Stimulated activated CD4-positive, alpha-beta T cell treated with anti-CD3 and anti-CD28 coated beads, Interleukin-12 subunit alpha, Interleukin-12 subunit beta, amount 100 ng/mL, for 24 hours (primary cell): ENCODE data around the gene AIP.
A peak's percentile ranks its signal among the peaks of the same experiment; 100 is the strongest.

Source experiments
- DNase-seq, 2 experiments: peaks; one replicate each; pipeline ENCODE4 v3.0.0-alpha.2; 2020; ENCODE audit warnings: low read depth in 2 of 2

Gene AIP

DNA sequence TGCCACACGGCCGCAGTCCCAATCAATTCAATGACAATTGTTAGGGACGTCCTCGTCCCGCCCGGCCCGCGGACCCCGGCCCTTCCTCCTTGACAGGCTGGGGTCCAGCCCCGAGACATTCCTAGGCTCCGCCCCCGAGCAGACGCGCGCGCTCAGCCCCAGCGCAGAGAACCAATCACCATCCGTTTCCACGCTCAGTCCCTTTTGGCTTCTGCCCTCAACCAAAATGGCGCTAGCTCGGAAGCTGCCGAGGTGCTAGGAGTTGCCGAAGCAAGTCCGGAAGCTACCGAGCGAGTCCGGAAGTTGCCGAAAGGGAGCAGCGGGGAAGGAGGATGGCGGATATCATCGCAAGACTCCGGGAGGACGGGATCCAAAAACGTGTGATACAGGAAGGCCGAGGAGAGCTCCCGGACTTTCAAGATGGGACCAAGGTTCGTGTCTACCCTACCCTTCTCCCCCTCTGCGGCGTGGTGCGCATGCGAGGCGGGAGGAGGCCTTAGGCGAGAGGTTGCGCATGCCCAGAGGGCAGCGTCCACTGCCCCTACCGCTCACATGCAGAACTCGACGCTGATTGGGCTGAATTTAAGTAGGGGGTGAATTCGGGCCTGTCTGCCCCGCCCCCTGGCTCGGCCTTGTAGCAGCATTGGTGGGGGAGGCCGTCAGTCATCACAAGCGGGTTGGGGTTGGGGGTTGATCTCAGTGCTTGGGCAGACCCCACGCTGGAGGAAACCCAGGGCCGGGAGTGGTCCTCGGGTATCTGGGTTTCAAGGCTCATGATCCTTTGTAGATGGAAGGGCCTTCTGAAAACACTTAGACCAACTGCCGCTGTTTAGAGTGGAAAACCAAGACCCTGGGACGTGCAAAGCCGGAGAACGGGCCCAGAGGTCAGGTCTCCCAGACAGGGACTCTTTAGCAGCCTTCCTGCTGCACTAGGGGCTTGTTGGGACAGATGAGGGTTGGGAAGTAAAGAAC lies at the start of gene AIP:
TSS of gene AIP (plus strand) at position 200 of the 972 bp plus-strand sequence. CDS start at position 333, 133 bp downstream.
- DNase-seq = peak; percentile 91 to 97

DNA sequence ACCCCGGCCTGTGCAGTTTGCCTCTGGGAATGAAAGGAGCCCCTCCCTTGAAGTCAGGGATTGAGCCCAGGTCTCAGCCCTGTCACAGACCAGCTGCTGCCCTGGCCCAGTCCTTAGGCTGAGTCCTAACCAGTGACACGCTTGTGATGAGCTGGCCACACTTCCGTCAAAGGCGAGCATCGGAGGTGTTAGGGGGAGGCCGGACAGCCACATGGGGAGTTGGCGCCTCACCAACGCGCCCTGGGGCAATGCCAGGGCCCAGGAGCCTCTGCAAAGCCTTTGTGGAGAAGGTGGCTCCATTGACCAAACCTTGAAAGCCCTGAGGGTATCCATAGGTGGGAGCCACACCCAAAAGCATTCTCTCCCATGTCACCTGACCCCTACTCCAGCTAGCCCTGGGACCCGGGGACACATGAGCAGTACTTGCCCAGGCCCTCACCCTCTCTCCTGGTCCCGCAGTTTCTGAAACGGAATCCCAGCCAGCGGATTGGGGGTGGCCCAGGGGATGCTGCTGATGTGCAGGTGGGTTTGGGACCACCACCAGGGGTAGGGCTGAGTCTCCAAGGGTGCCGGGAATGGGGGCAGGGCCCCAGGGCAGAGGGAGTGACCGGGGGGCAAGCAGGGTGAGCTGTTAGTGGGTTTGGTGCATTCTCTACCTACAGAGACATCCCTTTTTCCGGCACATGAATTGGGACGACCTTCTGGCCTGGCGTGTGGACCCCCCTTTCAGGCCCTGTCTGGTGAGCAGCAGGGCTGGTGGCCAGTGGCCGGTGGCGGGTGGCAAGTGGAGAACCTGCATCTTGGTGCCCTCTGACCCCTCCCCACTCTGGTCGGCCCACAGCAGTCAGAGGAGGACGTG lies 49.1 kb upstream of the AIP start:
- DNase-seq = no peak

DNA sequence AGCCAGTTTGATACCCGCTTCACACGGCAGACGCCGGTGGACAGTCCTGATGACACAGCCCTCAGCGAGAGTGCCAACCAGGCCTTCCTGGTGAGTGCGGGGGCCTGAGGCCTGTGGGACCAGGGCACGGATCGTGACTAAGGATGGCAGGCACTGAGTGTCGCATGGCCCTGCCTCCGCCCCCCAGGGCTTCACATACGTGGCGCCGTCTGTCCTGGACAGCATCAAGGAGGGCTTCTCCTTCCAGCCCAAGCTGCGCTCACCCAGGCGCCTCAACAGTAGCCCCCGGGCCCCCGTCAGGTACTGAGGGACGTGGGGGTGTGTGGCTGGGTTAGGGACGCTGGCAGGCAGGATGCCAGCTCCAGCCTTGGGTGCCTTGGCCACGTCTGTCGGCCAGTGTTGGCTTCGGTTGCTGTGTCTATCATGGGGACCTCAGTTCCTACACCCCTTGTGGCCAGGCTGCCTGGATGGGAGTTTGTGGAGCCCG lies 48.4 kb upstream of the AIP start:
- DNase-seq = no peak

DNA sequence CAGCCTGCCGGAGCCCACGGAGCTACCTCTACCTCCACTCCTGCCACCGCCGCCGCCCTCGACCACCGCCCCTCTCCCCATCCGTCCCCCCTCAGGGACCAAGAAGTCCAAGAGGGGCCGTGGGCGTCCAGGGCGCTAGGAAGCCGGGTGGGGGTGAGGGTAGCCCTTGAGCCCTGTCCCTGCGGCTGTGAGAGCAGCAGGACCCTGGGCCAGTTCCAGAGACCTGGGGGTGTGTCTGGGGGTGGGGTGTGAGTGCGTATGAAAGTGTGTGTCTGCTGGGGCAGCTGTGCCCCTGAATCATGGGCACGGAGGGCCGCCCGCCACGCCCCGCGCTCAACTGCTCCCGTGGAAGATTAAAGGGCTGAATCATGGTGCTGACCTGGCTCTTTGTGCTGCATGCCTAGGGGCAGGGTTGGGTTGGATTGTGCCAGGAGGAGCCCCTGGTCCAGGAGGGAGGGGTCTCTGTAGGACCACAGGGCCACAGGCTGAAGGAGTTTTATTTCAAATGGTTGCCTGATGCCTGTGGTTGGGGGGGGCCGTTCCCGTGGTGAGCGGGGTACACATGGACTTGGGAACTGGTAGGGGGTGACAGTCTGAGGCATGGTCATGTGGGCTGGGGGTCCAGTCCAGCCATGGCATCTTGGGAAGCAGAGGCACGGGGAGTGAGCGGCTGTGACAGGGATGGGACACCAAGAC lies 47.6 kb upstream of the AIP start:
- no peak for DNase-seq

DNA sequence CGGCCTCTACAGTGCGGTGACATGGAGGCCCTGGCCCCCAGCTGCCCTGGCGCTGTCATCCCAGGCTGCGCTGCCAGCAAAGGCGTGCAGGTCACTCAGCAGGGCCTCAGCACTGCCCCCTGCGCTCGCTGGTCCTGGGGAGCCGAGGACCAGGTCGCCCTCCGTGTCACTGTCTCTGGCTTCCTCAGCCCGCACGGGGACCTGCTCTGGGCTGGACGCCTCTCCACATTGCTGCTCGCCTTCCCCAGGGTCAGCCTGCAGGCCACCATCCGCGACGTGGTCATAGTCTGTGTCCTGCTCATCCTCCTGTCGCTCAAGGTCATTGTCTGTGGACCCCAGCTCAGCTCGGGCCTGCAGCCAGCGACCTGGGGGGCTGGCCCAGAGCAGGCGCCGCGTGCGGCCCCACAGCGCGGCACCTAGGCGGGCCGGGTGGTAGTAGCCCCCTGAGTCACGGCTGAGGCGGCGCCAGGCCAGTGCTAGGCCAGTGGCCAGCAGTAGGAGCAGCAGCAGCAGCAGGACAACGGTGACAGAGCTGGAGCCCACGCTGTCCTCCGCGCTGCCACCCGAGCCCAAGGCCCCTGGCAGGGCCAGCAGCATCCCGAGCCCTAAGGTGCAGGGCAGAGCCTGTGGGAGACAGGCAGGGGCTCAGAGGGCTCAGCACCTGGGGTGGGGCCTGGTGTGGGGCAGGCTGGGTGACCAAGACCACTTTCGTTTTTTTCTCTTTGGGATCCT lies 46.9 kb upstream of the AIP start:
- DNase-seq = no peak

DNA sequence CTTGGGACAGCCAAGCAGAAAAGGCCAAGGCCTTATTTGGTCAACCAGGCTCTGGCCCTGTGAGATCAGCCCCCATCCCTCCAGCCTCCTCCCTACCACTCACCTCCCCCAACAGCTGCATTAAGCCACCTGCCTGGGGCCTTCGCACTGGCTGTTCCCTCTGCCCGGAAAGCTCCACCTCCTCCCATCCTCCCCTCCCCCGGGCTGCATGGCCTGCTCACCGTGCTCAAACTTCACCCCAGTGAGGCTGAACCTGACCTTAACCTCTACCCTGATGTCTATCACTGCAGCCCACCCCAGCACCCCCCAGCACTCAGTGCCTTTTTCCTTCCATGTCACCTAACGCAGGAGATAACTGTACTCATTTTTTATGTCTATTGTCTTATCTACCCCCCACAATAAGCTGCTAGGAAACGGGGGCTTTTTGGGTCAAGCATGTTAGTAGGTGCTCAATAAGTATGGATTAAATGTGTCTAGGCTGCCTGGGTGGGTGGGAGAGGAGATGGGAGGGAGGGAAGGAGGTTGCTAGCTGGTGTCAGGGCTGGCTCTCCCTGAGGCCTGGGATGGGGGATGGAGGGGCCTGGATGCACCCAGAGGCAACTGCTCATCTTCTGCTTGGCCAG lies 46.3 kb upstream of the AIP start:
- peak; percentile 66 to 81 for DNase-seq

DNA sequence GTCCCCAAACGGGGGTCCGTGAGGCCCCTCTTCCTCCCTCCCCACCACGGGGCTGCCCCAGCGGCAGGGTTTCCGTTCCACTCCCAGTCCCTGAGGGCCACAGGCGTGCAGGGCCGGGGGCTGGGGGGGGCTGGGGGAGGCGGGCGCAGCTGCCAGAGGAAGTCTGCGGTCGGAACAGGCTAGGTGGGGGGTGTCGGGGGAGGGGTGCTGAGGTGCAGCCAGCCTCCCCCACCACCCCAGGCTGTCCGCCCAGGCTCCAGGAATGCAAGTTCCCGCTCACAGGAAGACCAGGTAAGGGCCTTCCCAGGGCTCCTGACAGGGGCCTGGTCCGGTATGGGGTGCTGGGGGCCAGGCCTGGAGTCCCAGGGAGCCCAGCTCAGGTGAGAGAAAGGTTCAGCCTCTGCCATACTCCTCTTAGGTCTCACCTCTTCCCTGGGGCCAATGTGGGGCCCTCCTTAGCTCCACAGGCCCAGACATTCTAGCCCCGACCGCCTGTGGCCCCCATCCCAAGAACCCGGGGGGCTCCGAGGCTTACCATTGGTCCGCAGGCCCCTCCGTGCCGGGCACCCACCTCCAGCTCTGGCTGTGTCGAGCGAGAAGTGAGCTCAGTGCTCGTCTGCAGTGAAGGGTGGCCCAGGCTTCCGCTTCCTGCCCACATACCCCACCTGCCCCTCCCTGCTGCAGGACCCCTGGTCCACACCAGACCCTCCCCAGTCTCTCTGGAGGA lies 45.6 kb upstream of the AIP start, which contains the start of gene PTPRCAP:
TSS of gene PTPRCAP (minus strand) at position 601 of the 727 bp plus-strand sequence. CDS start at position 538, 63 bp downstream.
- peak; percentile 56 to 75 for DNase-seq

DNA sequence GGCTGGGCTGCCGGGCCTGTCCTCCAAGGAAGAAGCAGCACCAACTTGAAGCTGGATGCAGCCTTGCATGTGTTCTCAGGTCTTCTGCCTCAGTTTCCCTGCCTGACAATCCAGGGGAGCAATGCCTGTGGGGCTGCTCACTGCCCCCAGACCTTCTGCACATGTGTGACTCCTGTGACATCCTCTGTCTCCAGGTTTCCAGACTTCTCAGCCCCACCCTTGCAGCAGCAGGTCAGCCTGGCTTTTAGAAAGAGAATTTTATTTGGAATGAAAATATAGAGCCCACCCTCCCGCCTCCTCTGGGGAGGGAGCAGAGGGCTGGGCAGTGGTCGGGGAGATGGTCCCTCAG lies 45.0 kb upstream of the AIP start:
- DNase-seq = no peak

DNA sequence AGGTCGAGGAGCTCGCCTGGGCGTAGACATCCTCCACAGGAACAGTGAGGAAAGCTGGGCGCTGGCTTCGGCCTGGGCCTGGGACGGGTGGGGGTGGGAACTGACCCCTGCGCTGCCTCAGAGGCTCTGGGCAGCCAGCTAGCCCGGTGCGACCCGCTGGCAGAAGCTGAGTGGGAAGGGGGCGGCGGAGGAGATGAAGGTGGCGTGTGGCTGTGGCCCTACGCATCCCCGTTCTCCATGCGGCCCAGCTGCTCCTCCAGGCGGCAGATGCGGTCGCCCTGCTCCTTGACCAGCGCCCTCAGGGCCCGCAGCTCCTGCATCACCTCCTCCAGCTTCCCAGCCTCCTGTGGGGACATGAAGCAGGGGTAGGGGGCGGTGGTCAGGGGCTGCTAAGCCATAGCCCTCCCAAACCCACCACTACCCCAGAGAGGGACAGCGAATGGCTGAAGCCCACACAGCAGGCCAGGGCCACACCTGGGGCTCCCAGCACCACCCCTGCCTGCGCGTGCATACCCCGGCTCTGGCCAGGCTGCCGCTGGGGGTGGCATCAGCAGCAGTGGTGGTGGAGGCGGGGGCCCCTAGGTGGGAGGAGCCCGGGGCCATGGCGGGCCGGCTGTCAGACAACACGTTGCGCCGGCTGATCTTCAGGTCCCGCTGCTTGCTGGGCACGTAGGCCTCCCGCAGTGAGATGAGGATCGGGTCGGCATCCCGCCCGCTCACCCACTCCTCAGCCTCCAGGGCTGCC lies 44.5 kb upstream of the AIP start:
- peak in 1 of 2 experiments; percentile 82 for DNase-seq

DNA sequence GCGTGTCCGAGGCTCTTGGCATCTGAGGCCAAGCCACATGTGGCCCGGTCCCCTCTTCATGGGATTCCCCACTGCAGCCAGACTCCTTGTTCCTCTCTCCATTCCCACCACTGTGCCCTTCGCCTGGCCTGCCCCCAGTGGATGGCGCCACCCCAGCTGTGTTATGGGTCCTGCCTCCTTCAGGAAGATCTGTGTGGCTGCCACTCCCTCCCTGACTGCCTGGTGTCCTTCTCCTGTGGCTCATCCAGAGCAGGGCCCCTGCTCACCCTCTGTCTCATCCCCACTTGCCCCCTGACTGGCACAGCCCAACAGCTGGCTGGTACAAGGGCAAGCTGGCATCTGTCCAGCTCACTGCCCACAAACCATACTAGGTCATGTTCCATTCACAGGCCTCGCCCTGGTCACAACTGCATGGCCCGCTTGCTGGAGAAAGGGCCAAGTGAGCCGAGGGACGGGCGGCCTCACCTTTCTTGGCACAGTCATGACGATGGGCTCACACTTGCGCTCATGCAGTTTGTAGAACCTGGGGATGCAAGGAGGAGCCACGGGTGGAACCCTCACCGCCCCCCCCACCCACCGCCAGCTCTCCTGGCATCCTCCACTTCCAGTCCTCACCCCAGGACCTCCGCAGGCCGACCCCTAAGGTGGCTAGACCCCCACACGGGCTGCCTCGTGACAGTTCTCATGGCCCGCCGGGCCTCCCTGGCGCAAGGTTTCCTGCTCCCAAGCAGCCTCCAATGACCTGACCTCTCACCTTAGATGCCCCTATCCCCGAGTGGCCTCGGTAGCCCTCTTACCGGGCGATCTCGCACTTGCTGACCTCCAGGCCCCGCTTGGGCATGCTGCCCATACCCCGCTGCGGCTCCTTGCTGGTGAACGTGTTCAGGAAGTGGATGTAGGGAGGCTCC lies 43.3 kb upstream of the AIP start:
- no peak for DNase-seq

DNA sequence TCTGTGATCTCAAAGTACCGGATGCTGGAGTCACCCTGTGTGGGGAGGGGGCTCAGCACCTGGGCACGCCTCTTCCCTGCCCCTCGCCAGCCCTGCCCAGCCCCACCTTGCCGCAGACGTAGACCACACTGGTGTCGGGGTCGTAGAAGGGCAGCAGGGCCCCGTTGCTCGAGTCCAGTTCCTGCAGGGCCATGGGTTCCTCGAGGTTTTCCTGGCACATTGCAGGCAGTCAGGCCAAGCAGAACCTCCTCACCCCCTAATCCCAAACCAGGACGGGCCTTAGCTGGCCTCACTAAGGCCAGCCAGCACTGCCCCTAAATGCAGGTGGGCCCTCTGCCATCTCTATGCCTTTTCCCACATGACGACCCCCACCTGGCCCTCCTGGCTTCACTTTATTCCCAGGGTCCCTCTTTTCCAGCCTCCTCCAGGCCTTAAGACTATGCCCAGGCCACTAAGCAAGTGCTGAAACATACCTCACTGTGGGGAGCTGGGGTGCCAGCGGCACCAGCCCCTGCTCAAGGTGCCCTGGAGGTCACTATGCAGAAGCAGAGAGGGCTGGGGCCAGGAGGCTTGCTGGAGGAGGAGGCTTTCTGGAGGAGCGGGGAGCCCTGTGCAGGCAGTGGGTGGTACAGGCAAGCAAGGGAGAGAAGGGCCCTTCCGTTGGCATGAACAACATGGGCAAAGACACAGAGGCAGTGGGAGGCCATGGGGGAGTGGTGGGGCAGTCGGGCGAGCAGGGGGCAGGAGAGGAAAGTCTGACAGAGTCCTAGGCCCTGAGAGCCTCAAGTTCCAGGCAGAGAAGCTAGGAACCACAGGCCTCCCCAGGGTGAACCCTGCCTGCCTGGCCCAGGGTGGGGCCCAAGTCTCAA lies 42.4 kb upstream of the AIP start:
- no peak for DNase-seq

DNA sequence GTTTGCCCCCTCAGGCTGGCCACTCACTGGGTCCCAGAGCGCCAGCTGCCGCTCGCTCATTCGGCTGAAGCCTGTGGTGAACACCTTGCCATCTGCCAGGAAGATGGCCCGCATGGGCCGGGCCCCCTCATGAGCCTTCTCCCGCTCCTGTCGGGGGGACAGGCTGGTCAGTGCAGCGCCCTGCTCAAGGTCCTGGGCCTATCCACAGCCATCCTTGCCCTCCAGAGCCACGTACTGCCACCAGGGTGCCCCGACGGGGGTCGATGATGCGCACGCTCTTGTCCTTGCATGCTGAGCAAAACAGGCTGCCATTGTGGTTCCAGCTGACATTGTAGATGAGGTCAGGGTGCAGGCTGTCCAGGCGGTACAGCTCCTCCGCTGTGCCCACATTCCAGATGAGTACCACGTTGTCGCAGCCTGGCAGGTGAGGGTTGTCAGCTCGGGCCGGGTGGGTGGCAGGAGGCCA lies 41.7 kb upstream of the AIP start:
- DNase-seq = no peak

DNA sequence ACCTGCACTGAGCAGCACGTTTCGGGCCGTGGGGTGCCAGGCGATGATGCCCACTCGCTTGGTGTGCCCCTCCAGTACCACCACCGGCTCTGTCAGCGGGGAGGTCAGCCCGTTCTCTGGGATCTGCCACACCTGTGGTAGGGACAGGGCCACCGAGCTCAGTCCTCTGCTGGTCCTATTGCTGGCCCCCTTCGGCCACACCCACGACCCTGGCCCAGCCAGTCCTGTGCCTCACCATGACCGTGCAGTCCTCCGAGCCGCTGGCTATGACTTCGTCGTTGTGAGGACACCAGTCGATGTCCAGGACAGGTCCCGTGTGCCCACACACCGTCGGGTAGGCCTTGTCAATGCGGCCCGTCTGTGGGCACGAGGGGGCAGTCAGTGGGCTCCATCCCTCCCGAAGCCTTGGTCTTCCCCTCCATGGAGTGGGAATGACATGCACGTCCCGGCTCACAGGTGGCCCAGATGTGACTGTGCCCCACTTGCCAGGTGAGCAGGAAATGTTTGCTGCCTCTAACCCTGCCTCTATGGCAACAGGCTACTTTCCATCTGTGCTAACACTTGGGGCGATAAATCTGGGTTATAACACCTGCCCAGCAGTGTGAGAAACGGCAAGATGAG lies 41.0 kb upstream of the AIP start:
- no peak for DNase-seq

DNA sequence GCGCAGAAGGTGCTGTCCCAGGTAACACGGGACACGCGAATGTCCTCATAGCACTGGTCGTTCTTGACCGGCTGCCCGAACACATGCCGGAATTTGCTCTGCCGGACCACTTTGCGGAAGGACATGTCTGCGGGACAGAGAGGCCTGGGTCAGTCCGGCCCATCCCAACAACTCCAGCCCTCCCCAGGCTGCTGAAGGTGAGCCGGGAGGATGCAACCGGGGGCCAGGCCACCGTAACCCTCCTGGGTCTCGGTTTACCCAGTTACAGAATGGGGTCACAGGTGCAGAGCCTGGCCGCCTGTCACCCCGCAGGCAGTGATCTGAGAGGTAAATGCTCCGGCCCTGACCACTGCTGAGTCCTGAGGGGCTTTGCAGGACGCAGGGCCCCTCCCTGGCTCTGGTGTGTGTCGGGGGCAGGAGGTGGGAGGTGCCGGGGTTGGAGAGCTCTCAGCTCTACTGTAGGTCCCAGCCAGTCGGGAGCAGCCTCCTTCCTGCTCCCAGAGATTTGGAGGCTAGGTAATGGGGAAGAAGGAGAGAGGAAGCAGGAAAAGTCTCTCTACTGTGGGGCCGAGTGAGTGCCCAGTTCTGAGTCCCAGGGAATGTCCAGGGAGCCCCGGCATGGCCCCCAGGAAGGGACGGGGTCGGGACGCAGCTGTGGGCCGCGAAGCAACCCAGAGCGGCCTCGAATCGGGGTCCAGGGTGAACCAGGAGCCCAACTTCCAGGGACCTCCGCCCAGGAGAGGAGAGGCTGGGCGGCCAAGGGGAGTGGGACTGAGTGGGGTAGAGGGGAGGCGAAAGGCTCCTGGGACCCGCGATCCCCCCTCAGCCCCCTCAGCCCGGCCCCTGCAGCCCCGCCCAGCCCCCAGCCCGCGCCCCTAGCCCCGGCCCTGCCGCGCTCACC lies 40.1 kb upstream of the AIP start:
- no peak for DNase-seq

DNA sequence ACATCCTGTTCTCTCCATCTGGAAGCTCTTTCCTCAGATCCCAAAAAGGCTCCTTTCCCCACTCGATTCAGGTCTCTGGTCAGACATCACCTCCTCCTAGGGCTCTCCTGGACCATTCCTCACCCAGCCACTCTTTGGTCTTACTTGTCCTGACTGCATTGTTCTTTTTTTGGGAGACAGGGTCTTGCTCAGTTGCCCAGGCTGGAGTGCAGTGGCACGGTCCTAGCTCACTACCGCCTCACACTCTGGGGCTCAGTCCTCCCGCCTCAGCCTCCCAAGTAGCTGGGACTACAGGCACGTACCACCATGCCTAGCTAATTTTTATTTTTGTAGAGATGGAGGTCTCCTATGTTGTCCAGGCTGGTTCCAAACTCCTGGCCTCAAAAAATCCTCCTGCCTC lies 37.3 kb upstream of the AIP start:
- no peak for DNase-seq

DNA sequence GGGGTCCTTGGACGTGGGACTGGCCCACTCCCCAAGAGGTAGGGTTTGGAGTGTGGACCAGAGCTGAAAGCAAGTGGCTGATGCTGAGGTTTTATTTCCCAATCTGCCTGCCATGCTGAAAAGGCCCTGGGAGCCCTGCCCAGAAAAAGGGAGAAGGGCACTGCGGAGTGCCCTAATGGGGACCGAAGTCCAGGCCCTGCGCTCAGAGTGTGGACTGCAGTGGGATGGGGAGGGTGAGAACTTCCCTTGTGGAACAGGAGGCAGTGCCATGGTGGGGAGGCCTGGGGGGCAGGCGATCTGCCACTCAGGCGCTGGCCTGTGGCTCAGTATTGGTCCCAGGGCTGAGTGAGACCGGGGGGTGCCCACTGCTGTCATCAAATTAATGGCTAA lies 34.6 kb upstream of the AIP start:
- no peak for DNase-seq
